Measurements from ENCODE around the gene DVL3.
"Not testable (repeated sequence)": the region's sequence is repeated elsewhere in the genome, so short reads cannot be mapped to it uniquely, and the experiment has no call there.

DVL3 gene

DNA sequence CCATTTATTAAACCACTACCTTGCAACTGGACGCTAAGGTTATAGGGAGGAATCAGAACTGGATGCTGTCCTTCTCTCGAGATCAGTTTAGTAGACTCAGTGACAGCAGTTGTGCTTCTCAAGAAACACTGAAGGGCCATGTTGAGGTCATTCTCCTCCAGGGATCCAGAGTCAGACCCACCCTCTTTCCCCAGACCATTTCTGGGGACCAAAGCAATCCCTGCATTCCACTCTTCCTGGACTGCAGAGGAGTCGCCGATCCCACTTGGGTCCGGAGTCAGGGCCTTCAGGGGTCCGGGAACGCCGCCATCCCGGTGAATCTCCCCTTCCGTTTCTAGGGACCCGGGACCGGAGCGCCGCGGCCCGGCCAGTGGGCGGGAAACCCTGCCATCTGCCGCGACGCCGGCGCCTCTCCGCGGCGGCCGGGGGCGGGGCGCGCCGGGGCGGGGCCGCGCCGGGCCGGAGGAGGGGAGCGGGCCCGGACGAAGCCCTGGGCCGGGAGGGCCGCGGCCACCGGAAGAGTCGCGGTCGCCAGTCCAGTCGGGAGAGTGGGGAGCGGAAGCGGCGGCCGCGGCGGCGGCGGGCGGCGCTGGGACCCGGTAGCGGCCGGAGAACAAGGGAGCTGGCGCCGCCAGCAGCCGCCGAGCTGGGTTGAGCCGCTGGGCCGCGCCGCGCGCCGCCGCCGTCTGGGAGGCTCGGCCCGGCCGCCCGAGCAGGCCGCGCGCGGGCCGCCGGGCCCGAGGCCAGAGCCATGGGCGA is at the start of gene DVL3:
DVL3 (plus strand) TSS at position 493 of the 759 bp plus-strand sequence; CDS start at position 752, 259 bp downstream.
- no peak for FAIRE-seq
- DNase-seq (ENCODE audit: extremely low spot score, insufficient read length, low read depth) = peak; percentile 70

DNA sequence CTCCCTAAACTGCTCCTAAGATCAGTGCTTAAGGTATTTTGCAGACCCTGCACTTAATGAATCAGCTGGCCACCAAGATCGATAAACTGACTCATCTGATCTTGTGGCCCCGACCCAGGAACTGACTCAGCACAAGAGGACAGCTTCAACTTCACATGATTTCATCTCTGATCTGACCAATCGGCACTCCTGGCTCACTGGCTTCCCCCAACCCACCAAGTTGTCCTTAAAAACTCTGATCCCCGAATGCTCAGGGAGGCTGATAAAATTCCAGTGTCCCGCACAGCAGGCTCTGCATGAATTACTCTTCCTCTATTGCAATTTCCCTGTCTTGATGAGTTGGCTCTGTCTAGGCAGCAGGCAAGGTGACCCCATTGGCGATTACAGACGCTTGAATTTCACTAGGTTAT is 44.9 kb upstream of the DVL3 start:
- FAIRE-seq (no peak), DNase-seq (ENCODE audit: extremely low spot score, insufficient read length, low read depth) (no peak)

DNA sequence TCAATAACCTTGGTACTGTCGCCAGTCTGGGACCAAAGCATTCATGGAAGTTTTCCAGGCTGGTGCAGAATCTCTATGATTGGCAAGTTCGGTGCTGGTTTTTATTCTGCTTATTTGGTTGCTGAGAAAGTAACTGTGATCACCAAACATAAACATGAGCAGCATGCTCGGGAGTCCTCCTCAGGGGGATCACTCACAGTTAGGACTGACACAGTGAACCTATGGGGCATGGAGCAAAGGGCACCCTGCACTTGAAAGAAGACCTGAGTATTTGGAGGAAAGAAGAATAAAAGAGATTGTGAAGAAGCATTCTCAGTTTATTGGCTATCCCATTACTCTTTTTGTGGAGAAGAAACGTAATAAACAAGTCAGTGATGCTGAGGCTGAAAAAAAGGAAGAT is 39.2 kb upstream of the DVL3 start:
- DNase-seq (ENCODE audit: extremely low spot score, insufficient read length, low read depth) = no peak
- no peak for FAIRE-seq

DNA sequence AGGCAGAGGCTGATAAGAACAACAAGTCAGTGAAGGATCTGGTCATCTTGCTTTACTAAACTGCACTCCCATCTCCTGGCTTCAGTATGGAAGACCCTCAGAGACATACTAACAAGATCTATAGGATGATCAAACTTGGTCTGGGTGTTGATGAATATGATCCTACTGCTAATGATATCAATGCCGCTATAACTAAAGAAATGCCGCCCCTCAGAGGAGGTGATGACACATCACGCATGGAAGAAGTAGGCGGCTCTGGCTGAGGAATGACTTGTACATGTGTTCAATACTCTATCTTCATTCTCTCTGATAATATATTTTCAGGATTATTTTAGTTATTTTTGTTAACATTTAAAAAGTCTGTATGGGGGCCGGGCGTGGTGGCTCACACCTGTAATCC is 37.5 kb upstream of the DVL3 start:
- FAIRE-seq (no peak), DNase-seq (ENCODE audit: extremely low spot score, insufficient read length, low read depth) (no peak)

DNA sequence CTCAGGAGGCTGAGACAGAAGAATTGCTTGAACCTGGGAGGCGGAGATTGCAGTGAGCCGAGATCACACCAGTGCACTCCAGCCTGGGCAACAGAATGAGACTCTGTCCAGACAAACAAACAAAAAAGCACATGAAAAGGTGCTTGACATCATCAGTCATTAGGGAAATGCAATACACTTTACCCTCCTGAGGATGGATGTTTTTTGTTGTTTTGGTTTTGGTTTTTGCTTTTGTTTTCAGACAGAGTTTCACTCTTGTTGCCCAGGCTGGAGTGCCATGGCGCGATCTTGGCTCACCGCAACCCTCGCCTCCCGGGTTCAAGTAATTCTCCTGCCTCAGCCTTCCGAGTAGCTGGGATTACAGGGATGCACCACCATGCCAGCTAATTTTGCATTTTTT is 34.1 kb upstream of the DVL3 start:
- not testable (repeated sequence) for FAIRE-seq

DNA sequence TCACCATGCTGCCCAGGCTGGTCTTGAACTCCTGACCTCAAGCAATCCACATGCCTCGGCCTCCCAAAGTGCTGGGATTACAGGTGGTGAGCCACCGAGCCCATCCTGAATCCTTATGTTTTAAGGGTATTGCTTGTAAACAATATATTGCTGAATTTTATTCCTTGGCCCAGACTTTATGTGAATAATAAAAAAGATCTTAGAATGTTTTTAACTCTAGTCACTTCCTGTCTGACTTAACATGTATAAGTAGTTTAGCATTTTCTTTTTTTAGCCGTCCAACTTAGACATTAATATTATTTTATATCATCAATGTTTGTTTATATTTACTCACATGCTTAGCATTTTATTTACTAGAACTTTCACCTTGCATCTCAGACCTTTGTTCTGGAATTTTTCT is 29.2 kb upstream of the DVL3 start:
- DNase-seq (ENCODE audit: extremely low spot score, insufficient read length, low read depth) (no peak), FAIRE-seq (no peak)

More for the DNA sequence above, 34.1 kb upstream of the DVL3 start:
- DNase-seq (ENCODE audit: extremely low spot score, insufficient read length, low read depth) = not testable (repeated sequence)

DNA sequence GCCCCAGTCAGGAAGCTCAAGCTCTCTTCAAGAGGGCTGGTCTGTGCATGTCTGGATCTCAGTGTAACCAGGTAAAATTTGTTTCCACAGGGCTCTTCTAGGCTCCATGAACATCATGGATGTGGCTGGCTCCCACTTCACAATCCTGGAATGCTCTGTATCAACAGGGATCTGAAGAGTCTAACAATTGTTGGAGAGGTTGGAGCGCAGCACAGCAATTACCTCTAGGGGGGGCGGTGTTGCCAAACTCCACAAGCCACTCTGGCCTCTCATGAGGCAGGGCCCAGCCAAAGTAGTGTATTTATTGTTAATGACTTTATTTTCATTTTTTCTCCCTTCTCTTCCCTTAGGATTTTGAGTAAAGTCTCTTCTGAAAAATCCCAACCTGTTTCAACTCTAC is 26.2 kb upstream of the DVL3 start:
- DNase-seq (ENCODE audit: extremely low spot score, insufficient read length, low read depth) = no peak
- no peak for FAIRE-seq

DNA sequence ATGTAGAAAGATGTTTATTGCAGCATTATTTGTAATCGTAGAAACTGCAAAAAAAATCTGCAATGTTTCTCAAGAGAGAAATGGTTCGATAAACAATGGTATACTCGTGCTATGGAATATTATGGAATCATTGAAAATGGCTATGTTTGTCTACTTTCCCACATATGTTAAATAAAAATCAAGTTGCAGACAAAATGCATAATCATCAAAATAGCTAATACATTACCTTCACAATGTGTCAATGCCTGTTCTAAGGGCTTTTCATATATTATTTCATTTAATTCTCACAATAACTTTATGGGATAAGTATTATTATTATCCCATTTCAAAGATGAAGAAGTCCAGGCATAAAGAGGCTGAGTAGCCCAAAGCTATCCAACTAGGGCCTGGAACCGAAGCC is 22.2 kb upstream of the DVL3 start:
- DNase-seq (ENCODE audit: extremely low spot score, insufficient read length, low read depth) = no peak
- FAIRE-seq = no peak

DNA sequence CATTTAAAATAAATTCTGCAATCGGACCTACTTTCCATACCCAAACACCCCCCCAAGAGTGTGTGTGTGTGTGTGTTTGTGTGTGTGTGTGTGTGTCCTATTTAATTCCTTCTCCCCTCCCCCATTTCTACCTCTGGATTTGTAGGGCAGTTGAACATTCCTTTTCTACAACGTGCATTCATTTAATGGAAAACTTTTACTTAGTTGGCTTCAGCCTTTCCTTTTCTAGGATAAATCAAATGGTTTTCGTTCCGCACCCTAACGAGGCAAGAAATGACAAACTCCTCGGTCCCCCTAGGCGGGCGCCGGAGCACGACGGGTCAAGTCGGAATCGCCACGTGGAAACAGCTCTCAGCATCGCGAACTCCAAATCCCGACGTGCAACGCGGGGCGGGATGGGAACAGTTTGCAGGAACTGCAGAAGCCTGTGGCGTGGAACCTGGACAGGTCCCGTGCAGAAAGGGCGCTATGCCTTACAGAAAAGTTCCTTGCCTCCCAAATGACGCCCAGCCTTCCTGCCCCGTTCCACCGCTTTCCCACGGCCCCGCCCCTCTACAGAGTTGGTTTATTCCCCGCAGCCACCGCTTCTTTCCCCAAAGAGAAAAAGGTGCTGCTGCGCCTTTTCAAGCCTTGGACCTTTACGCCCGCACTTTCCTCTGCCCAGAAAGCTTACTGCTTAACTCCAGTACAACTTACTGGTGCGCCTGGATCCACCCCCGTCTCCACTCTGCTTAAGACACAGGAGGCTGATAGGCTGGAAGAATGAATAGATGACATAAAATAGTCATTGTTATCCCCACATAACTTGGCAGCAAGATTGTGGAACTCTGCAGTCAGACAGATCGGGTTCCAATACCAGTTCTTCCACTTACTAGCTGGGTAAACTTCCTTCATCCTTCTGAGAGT is 21.1 kb upstream of the DVL3 start:
- no peak for DNase-seq (ENCODE audit: extremely low spot score, insufficient read length, low read depth)
- peak; percentile 73 for FAIRE-seq

DNA sequence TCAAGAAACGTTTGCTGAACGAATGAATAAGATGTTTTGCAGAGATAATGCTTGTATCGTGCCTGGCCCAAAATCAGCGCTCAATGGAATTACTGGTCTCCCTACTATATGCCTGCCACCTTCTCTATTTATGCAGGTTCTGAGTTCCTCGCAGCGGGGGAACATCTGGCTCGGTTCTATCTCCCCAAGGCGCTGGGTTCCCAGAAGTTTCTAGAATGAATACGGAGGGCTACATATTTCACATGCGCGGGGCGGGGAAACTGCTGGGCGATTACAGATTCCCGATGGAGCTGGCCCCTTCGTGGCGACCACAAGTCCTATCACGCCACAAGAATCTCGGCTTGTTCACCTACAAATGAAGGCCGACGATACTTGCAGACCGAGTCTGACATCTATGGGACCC is 20.4 kb upstream of the DVL3 start:
- DNase-seq (ENCODE audit: extremely low spot score, insufficient read length, low read depth) (no peak), FAIRE-seq (peak; percentile 15)

DNA sequence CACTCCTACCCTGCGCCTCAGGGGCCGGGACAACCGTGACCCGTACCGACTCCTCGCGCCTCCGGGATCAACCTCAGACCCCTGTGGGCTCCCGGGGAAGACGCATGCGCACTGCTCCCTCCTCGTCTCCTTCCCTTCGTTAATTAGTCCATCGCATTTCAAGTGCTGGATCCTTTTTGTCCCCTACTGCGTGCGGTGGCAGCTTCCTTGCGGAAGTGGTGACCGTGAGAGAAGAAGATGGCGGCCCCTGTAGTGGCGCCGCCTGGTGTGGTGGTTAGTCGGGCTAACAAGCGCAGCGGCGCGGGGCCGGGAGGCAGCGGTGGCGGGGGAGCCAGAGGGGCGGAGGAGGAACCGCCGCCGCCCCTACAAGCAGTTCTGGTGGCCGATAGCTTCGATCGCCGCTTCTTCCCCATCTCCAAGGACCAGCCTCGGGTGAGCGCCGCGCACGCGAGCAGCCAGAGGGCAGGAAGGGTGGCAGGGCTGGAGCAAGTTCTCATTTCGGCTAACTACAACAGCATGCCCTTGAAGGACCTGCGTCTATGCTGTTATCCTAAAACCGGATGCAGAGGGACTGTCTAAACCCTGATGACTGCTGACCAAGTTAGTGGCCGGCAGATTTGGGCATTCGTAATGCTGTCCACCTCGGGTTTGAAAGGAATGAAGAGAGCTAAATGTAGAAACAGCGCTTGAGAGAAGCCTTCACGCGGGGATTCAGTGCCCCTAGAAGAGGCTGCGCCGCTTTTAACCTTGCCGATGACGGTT is 19.8 kb upstream of the DVL3 start, which contains the start of gene EIF2B5:
EIF2B5 (plus strand) TSS at position 210 of the 762 bp plus-strand sequence; CDS start at position 238, 28 bp downstream.
- DNase-seq (ENCODE audit: extremely low spot score, insufficient read length, low read depth) (peak; percentile 85), FAIRE-seq (peak; percentile 93)

DNA sequence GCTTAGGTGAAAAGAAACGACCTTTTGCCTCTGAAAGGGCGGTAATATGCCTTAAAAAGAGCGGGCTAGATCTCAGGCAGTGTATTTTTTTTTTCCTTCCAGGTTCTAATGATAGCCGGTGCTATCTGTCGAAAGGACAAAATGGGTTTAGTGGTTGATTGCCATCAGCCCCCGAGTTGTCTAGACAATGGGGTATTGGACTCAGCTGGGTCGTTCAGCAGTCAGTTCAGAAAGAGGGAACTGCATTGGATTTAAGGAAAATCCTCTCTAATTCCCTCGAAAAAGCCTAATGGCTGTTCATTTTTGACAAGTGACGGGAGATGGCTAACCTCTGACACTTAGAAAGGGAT is 19.3 kb upstream of the DVL3 start:
- no peak for DNase-seq (ENCODE audit: extremely low spot score, insufficient read length, low read depth)

DNA sequence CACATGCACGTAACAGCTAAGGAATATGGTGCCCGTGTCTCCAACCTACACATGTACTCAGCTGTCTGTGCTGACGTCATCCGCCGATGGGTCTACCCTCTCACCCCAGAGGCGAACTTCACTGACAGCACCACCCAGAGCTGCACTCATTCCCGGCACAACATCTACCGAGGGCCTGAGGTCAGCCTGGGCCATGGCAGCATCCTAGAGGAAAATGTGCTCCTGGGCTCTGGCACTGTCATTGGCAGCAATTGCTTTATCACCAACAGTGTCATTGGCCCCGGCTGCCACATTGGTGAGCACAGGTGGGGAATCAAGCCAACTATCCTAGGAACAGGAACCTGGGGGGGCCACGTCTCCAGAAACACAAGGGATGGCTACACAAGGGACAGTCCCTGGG is 14.7 kb upstream of the DVL3 start:
- DNase-seq (ENCODE audit: extremely low spot score, insufficient read length, low read depth) (no peak), FAIRE-seq (no peak)

More for the DNA sequence above, 19.3 kb upstream of the DVL3 start:
- FAIRE-seq = no peak

DNA sequence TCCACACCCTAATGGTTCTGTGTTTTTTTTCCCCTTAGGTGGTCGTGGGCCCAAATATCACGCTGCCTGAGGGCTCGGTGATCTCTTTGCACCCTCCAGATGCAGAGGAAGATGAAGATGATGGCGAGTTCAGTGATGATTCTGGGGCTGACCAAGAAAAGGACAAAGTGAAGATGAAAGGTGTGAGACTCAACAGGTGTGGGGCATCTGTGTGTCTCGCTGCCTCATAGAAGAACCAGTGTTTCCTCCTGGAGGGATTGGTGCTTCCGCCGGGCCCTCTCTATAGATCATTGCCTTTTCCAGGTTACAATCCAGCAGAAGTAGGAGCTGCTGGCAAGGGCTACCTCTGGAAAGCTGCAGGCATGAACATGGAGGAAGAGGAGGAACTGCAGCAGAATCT is 13.0 kb upstream of the DVL3 start:
- FAIRE-seq = no peak
- DNase-seq (ENCODE audit: extremely low spot score, insufficient read length, low read depth) = no peak

DNA sequence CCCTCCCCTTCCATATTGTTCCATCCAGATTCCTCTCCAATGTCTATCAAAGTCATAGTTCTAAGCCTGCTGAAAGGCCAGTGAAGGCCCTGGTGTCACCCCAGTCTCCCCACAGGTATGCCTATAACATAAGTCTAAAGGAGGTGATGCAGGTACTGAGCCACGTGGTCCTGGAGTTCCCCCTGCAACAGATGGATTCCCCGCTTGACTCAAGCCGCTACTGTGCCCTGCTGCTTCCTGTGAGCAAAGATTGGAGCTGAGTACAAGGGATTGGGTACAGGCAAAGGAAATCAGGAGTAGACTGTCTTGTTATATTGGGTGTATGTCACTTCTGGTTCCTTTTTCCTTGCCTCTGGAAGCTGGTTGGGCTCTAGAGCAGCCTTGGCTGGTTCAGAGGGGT is 11.8 kb upstream of the DVL3 start:
- FAIRE-seq (no peak), DNase-seq (ENCODE audit: extremely low spot score, insufficient read length, low read depth) (no peak)

DNA sequence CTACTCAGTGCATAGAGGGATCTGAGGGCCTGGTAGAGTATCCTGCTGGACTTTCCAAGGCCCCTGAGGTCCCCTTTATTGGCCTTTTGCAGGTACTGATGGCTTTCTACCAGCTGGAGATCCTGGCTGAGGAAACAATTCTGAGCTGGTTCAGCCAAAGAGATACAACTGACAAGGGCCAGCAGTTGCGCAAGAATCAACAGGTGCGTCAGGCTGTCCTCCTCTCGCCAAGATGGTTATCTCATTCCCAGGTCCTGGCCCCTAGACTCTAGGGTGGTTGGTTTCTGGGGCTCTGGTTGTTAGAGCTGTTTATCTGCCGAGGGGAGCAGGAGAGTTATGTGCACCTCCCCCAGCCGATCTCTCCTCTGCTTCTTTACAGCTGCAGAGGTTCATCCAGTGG is 10.7 kb upstream of the DVL3 start:
- no peak for FAIRE-seq
- no peak for DNase-seq (ENCODE audit: extremely low spot score, insufficient read length, low read depth)

DNA sequence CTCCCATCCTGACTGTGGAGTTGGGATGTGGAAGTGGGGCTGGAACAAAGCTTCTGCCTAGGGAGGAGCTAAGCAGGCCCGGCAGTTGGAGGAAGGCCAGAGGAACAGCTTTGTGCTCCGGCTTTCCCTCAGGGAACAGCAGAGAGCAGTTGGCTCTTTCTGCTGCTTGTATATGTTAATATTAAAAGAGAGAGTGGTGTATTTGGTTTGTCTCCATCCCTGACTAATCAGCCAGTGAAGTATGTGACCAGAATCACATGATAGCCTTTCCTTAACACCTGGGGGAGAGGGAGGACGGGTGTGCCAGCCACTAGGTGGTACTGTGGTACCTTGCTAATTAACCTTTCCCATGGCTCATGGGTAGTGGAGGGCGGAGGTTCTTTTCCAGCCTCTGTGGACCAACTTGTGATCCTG is 10.1 kb upstream of the DVL3 start:
- FAIRE-seq (peak; percentile 68), DNase-seq (ENCODE audit: extremely low spot score, insufficient read length, low read depth) (no peak)

DNA sequence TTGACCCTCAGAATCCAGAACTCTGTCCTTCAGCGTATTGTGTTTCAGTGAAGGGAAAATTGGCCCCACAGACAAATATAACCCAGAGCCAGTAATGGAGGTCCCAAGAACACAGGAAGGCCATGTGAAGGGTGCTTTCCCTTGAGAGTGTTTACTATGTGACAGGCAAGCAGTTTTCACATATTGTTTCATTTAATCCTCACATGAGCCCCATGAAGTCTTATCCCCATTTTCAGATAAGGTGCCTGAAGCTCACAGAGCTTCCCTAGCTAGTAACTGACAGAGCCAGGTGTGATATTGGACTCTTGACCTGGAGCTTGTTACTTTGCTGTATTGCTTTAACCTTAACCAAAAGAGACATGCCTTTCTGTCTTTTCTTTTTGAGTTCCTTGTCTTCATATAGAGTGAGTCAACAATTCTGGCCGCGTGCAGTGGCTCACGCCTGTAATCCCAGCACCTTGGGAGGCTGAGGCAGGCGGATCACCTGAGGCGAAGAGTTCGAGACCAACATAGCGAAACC is 9.4 kb upstream of the DVL3 start:
- no peak for FAIRE-seq
- no peak for DNase-seq (ENCODE audit: extremely low spot score, insufficient read length, low read depth)

DNA sequence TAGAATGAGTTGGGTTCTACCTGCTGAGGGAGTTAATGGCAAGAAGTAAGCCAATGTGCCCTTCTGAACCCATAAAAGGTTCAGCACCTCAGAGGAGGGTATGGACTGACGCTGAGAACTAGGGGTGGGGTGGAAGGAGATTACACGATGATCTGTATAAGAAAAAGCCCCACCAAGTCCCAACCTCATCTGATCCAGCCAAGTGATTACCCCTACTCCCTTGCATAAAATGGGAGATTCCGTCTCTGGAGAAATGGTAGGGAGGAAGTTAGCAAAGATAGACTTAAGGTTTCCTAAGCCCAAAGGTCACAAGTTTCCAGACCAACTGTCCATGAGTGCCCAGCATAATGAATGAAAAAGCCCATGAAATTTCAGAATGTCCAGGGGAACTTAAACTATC is 7.1 kb upstream of the DVL3 start:
- no peak for FAIRE-seq

DNA sequence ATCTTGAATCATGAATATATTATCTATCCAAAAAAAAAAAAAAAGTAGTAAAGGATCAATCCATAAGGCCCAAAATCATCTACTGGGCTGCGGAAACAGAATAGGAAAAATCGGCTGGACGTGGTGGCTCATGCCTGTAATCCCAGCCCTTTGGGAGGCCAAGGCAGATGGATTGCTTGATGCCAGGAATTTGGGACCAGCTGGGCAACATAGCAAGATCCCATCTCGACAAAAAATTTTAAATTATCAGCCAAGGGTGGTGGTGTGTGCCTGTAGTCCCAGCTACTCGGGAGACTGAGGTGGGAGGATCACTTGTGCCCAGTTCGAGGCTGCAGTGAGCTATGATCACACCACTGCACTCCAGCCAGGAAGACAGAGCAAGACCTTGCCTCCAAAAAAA is 6.1 kb upstream of the DVL3 start:
- FAIRE-seq = no peak
- DNase-seq (ENCODE audit: extremely low spot score, insufficient read length, low read depth) = no peak

More for the DNA sequence above, 7.1 kb upstream of the DVL3 start:
- DNase-seq (ENCODE audit: extremely low spot score, insufficient read length, low read depth) = no peak

Data from GM18507 (cell line).